ELR (cell line): ENCODE results near the gene TOR2A.

ENCODE experiments used
- DNase-seq: peaks from one replicate; pipeline ENCODE4 v3.0.0-alpha.2; 2015; ENCODE audit warnings: low read depth

The TOR2A gene

DNA sequence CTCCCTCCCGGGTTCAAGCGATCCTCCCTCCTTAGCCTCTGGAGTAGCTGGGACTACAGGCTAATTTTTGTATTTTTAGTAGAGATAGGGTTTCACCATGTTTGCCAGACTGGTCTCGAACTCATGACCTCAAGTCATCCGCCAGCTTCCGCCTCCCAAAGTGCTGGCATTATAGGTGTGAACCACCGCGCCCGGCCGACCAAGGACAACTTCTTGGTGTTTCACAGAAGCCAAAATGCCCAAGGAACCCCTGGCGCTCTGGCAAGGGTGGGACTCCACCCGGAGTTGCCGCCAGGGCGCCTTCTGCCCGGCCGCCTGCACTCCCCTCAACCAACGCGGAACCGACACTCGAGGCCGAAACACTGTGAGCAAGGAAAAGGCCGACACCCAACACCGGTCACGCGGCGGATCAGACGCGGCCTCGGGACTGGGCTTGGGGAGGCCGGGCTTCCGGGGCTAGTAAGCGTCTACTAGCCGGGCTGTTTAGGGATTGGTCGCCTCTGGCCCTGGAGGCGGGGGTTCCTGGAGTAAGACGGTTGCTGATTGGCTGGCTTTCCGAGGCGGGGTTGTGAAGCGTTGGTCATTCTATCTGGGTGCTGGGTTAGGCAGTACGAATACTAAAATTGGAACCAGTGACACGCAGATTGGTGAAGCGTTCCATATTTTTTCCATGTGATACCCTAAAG lies 36.0 kb downstream of the TOR2A start:
- DNase-seq, result peak; percentile 92

DNA sequence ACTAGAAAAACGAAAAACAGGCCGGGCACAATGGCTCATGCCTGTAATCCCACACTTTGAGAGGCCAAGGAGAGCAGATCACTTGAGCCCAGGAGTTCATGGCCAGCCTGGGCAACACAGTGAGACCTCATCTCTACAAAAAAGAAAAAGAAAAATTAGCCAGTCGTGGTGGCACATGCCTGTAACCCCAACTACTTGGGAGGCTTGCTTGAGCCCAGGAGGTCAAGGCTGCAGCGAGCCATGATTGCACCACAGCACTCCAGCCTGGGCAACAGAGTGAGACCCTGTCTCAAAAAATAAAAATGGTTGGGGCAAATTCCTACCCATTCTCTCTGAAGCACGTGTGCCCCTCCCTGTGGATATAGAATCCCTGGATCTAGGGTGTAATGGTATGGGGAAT lies 36.7 kb downstream of the TOR2A start:
- no peak for DNase-seq

GRCh38 chr9:127697575-127697974 lies 37.5 kb downstream of the TOR2A start:
- DNase-seq, result no peak

- peak; percentile 34 for DNase-seq
Measured at GRCh38 chr9:127694890-127695720, 40.0 kb downstream of the TOR2A start.

GRCh38 chr9:127693697-127694096 lies 41.4 kb downstream of the TOR2A start:
- no peak for DNase-seq

DNA sequence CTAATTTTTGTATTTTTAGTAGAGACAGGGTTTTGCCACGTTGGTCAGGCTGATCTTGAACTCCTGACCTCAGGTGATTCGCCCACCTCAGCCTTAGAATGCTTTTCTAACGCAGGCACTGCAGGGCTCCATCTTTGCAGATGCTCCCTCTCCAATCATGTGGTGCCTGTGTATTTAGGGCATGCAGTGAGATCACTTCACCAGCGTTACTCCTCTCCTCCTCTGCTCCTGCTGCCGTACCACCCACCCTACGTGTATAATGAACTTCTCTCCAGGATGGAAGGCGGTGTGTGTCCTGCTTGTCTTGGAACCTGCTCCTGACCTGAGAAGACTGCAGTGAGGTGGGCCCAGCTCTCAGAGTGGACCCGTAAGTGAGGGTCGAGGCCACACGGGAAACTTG lies 42.0 kb downstream of the TOR2A start:
- DNase-seq, result no peak

DNA sequence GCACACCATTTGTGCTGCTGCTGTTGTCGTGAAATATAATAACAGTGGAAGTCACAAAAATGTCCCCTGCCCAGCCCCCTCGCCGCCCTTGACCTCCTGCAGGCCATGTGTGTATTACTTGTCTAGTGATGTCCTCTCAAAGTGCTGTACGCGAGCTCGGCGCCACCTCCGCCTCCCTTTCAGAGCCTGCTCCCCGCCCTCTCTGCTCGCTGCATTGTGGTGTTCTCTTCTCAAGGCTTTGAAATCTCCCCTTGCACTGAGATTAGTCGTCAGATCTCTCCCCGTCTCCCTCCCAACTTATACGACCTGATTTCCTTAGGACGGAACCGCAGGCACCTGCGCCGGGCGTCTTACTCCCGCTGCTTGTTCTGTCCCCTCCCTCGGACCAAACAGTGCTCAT lies 43.0 kb downstream of the TOR2A start:
- no peak for DNase-seq

- no peak for DNase-seq
Measured at GRCh38 chr9:127690735-127691134, 44.4 kb downstream of the TOR2A start.

- DNase-seq, result no peak
Measured at GRCh38 chr9:127689329-127690000, 45.6 kb downstream of the TOR2A start.

DNA sequence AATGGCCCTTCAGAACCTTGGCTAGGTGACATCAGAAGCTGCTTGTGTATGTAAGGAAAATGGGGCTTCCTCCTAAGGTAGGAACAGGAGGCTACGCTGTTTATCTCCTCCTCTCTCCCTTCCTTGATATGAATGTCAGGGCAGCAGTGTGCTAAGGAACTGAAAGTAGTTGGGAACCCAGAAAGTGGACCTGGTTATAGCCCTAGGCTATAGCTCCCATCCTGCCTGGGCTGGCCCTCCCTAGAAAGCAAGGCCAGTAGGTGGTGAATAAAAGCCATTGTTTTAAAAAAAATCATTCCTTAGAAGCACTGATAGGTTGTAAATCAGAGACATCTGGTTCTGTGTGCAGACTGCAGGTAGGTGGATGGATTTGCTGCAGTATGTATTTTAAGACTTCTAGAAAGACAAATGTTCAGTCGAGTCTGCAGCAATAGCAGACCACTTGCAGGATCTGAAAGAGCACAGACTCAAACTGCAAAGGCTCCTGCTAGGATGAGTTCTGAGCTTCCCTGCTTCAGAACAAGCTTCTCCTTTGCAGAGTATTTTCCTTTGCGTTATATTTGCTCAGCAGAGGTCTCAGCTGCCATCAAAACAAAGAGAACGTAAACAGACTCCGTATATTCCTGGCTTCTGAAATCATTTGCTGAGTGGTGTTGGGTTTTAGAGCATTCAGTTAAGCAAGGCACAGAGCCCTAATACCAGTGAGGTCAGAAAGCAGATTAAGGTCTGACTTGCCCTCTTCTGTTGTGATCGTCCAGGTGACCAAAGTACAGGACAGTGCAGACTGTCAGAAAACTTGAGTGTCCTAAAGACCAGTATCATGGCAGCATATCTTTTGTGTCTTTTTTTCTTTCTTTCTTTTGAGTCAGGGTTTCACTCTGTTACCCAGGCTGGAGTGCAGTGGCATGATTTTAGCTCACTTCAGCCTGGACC lies 48.4 kb downstream of the TOR2A start:
- peak; percentile 13 for DNase-seq

- DNase-seq, result peak; percentile 91
Measured at GRCh38 chr9:127684576-127684975, 50.5 kb downstream of the TOR2A start.

GRCh38 chr9:127683723-127684122 lies 51.4 kb downstream of the TOR2A start:
- peak; percentile 83 for DNase-seq

DNA sequence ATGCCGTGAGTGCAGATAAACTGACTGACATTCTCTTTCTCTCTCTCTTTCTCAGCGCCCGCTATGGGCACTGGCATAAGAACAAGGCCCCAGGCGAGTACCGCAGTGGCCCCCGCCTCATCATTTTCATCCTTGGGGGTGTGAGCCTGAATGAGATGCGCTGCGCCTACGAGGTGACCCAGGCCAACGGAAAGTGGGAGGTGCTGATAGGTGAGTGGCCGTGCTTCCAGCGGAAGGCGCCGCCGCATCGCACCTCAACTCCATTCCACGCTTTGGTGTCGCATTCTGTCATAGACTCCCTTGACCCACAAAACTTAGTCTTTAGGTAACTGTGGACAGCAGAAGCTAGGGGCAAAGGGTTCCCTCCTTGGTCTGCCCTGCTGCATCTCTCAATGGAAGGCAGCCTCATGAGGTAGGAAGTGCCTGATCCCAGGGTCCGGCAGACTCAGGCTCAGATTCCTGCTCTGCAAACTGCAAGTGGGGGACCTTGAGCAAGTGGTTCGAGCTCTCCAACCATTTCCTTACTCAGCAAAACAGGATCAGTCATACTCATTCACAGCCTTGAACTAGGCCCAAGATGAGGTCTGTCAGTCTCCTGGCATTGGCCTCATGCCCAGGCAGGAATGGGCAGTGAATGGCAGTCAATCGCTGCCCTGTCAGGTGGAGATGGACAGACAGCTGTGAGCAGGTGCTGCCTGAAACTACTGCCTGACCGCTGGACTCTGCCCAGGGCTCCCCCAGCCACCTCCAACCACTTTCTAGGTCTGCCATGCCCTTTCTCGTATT lies 52.5 kb downstream of the TOR2A start:
- DNase-seq, result no peak
